CD4-positive, alpha-beta T cell treated with Interleukin-2 at 100 ng/mL for 4 hours (primary cell): ENCODE results near the gene ZAP70.

Experiments
- DNase-seq: peaks from one replicate; pipeline ENCODE4 v3.0.0-alpha.2; 2020; ENCODE audit warnings: low spot score

Gene ZAP70

GRCh38 chr2:97788986-97789644 is 75.7 kb downstream of the ZAP70 start:
- DNase-seq, result no peak
